ENCODE results near the gene FBXL17.

Gene FBXL17

DNA sequence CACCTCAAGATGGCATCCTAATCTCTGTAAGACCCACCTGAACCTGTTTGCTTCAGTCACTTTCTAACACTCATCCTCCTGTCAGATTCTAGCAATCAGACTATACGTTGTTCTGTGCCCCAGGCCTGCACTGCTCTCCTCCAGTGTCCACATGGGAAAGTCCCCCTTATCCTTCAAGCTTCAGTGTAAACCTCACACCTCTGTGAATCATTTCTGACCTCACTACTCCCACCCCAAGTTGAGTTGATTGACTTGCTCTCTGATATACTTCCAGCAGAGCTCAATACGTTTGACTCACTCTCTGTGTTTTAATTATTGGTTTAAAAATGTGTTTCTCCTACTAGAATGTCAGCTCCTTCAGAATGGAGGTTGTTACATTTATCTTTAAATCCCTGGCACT, 240.2 kb downstream of the FBXL17 start:
- peaks cover 9% of the 10 kb centered on the region for H3K36me3 Mint-ChIP-seq
- no peaks in the 10 kb centered on the region for H3K27me3 Mint-ChIP-seq
- H3K27ac Mint-ChIP-seq: no peak overlapping the region
- H3K4me1 Mint-ChIP-seq: no peaks in the 10 kb centered on the region
- no peak overlapping the region for H3K4me3 Mint-ChIP-seq
- no peaks in the 10 kb centered on the region for H3K9me3 Mint-ChIP-seq

DNA sequence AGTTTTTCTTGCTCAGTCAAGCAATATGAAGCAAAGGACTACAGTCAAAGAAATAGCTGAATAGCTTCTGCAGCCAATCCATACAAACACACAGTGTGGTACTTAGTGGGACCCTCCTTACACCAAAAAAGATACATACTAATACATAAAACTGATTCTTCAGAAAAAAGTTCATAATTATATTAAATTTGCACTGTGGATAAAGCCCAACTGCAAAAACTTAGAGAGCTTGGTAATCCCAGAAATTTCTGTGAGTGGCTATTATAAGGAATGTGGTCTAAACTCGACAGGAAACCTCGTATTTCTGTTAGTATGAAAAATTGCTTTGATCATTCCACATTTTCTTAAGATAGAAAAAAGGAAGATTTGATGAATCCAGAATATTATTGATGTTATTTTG, 245.4 kb downstream of the FBXL17 start:
- peaks cover 1% of the 10 kb centered on the region for H3K36me3 Mint-ChIP-seq
- H3K4me1 Mint-ChIP-seq: no peaks in the 10 kb centered on the region
- H3K4me3 Mint-ChIP-seq: no peak overlapping the region
- H3K9me3 Mint-ChIP-seq: no peaks in the 10 kb centered on the region
- H3K27ac Mint-ChIP-seq: no peak overlapping the region
- no peaks in the 10 kb centered on the region for H3K27me3 Mint-ChIP-seq

DNA sequence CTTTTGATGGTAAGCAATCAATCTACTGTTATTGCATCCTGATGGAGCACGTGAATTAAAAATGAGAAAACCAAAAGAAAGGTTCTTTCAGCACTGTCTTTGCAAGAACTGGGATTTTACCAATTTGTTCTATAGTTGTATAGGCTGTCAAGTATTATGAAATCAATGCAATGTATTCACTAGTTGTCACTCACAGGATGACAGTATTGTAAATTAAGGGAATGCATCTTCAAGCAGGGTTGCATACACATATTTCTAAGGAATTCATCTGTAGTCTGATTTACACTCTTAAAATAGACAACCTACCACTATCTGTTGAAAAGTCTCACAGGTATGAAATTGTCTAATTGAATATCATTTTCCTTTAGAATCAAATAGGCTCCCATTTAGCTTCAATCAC, 252.8 kb downstream of the FBXL17 start:
- Mint-ChIP-seq H3K4me1 (no peaks in the 10 kb centered on the region), H3K36me3 (peaks cover 7% of the 10 kb centered on the region), H3K27ac (no peak overlapping the region), H3K4me3 (no peak overlapping the region), H3K27me3 (no peaks in the 10 kb centered on the region), H3K9me3 (no peaks in the 10 kb centered on the region)

DNA sequence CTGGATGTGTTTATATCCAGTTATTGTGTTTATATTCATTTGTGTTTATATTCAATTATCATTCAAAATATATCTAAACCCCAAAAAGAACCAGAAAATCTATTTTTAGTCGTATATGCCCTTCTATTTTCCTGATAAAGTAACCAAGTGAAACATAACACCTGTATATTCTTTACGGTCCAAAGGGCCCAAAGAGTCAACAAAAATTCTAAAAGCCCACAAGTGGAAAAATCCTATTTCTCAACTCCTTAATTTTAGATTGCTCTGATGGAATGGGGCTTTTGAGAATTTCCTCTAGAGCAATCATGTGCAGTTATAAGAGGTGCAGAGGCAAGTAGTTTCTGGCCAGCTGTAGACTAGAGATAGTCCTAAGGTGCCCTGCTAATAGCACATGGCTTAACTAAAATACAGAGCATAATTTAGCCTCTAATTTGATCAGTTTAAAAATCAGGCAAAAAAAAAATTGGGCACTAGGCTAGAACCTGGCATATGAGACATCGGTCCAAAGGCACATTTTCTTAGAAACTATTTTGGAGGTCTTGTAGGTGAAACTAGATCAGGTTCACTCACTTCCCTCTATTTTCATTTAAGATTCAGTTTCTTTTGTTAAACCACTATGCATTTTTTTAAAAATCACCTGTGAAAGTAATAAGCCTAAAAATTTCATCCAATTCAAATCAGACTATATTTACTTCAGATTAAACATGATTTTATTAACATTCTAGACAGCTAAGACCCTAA, 256.0 kb downstream of the FBXL17 start:
- Mint-ChIP-seq H3K36me3 (peaks cover 6% of the 10 kb centered on the region), H3K9me3 (no peaks in the 10 kb centered on the region)

GRCh38 chr5:108124596-108124995, 257.3 kb downstream of the FBXL17 start:
- no peaks in the 10 kb centered on the region for H3K4me1 Mint-ChIP-seq
- H3K36me3 Mint-ChIP-seq: peaks cover 8% of the 10 kb centered on the region
- no peak overlapping the region for H3K4me3 Mint-ChIP-seq
- H3K9me3 Mint-ChIP-seq: no peaks in the 10 kb centered on the region
- no peak overlapping the region for H3K27ac Mint-ChIP-seq
- no peaks in the 10 kb centered on the region for H3K27me3 Mint-ChIP-seq

More for the DNA sequence above, 256.0 kb downstream of the FBXL17 start:
- no peaks in the 10 kb centered on the region for H3K4me1 Mint-ChIP-seq
- H3K27me3 Mint-ChIP-seq: no peaks in the 10 kb centered on the region
- no peak overlapping the region for H3K27ac Mint-ChIP-seq
- H3K4me3 Mint-ChIP-seq: no peak overlapping the region

DNA sequence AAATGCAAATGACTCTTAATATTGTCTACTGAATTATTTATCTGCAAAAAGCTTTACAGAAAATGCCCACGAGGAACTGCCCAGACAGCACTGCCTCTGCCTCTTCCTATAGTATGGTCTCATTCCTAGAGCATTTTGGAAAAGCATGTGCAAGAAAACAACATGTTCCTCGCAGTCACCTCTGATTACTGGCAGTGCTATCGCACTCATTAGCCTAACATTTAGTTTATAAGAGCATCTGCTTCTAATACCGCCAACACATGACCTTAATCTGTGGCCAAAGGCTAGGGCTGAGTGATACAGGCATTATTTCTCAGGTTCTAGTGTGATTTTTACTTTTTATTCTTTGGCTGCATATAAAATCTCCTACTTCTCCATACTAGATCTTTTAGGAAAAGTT, 259.2 kb downstream of the FBXL17 start:
- Mint-ChIP-seq H3K36me3 (peaks cover 4% of the 10 kb centered on the region), H3K27me3 (no peaks in the 10 kb centered on the region), H3K4me3 (no peak overlapping the region), H3K9me3 (no peaks in the 10 kb centered on the region), H3K4me1 (no peaks in the 10 kb centered on the region), H3K27ac (no peak overlapping the region)

- Mint-ChIP-seq H3K27ac (no peak overlapping the region), H3K4me3 (no peak overlapping the region), H3K36me3 (peaks cover 7% of the 10 kb centered on the region), H3K4me1 (no peaks in the 10 kb centered on the region), H3K9me3 (no peaks in the 10 kb centered on the region), H3K27me3 (no peaks in the 10 kb centered on the region)
Observed at GRCh38 chr5:108118813-108119514, 262.9 kb downstream of the FBXL17 start.

DNA sequence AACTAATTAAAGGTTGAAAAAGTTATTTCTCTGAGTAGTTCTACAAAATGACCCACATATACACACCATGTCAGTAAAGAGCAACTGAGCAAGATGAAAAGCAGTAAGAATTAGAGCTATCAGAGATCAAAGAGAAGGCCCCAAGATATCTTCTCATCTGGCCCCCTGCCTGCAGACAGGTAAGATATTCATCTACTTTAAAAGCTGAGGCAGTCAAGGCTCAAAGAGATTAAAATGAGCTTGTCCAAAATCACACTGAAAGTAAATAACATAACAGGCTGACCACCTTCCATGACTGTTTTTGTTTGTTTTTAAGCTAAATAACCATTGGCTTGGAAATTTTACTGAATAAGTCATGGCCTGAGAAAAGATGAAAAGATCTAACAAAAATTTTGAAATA, 266.2 kb downstream of the FBXL17 start:
- Mint-ChIP-seq H3K4me3 (no peak overlapping the region), H3K9me3 (no peaks in the 10 kb centered on the region), H3K27ac (no peak overlapping the region), H3K4me1 (no peaks in the 10 kb centered on the region), H3K36me3 (peaks cover 12% of the 10 kb centered on the region), H3K27me3 (no peaks in the 10 kb centered on the region)

DNA sequence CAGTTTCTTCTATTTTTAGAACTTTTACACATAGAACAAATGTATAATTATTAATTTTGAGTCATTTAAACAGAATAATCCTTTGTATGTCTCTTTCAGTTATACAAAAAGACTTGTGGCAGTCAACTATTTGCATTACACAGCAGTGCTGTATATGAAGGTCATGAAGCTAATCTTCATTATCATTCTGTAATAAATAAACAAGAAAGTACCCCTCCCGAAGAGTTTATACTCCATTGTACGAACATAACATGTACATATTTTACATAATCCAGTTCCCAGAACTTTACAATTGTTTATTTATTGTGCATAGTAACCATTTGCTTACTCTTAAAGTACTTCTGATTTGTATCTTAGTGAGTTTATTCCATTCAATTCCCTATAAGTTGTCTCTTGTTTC, 267.9 kb downstream of the FBXL17 start:
- H3K27me3 Mint-ChIP-seq: no peaks in the 10 kb centered on the region
- H3K27ac Mint-ChIP-seq: no peak overlapping the region
- H3K36me3 Mint-ChIP-seq: peaks cover 11% of the 10 kb centered on the region
- H3K9me3 Mint-ChIP-seq: no peaks in the 10 kb centered on the region
- H3K4me3 Mint-ChIP-seq: no peak overlapping the region
- no peaks in the 10 kb centered on the region for H3K4me1 Mint-ChIP-seq

DNA sequence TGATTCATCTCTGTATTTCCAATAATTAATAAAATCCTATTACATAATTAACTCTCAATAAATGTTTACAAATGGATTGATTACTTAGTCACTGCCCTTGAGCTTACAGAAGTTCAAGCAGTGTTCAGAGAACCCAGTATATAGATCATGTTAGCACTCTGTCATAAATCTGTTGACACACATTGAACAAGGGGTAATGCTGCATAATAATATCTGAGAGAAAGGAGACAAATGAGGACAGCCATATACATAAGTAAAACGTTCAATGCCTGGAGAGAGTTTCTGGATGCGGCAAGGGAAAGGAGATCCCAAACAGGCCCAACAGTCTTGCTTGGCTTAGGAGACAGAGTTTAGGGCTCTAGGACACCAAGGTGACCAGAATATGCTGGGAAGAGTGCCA, 270.2 kb downstream of the FBXL17 start:
- Mint-ChIP-seq H3K36me3 (peaks cover 15% of the 10 kb centered on the region), H3K9me3 (no peaks in the 10 kb centered on the region), H3K4me1 (no peaks in the 10 kb centered on the region), H3K27ac (no peak overlapping the region), H3K4me3 (no peak overlapping the region), H3K27me3 (no peaks in the 10 kb centered on the region)

DNA sequence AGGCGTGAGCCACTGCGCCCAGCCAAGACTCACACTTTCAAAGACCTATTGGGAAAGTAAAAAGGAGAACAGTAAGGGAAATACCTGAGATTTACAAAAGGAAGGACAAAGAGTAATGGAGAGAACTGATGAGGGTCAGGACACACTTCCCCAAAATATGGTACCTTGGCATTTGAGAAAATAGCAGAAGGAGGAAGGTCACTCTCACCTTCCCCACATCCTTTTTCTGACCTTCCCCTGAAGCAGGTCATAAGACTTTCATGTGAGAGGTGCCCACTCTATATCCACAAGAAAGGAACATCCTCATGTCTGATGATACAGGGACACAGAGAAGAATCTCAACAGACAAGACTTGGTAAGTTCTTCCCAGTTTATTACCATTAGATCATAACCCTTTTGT, 272.8 kb downstream of the FBXL17 start:
- Mint-ChIP-seq H3K4me1 (no peaks in the 10 kb centered on the region), H3K9me3 (no peaks in the 10 kb centered on the region), H3K36me3 (peaks cover 21% of the 10 kb centered on the region), H3K27ac (no peak overlapping the region), H3K27me3 (no peaks in the 10 kb centered on the region), H3K4me3 (no peak overlapping the region)

GRCh38 chr5:108104448-108104847, 277.4 kb downstream of the FBXL17 start:
- no peak overlapping the region for H3K27ac Mint-ChIP-seq
- no peak overlapping the region for H3K4me3 Mint-ChIP-seq
- H3K27me3 Mint-ChIP-seq: no peaks in the 10 kb centered on the region
- H3K9me3 Mint-ChIP-seq: no peaks in the 10 kb centered on the region
- H3K36me3 Mint-ChIP-seq: peaks cover 16% of the 10 kb centered on the region
- no peaks in the 10 kb centered on the region for H3K4me1 Mint-ChIP-seq

GRCh38 chr5:108102463-108102862, 279.4 kb downstream of the FBXL17 start:
- no peaks in the 10 kb centered on the region for H3K4me1 Mint-ChIP-seq
- H3K9me3 Mint-ChIP-seq: no peaks in the 10 kb centered on the region
- no peaks in the 10 kb centered on the region for H3K27me3 Mint-ChIP-seq
- no peak overlapping the region for H3K27ac Mint-ChIP-seq
- no peak overlapping the region for H3K4me3 Mint-ChIP-seq
- peaks cover 12% of the 10 kb centered on the region for H3K36me3 Mint-ChIP-seq

GRCh38 chr5:108101821-108102220, 280.1 kb downstream of the FBXL17 start:
- Mint-ChIP-seq H3K9me3 (no peaks in the 10 kb centered on the region), H3K4me1 (no peaks in the 10 kb centered on the region), H3K27me3 (no peaks in the 10 kb centered on the region), H3K36me3 (peaks cover 12% of the 10 kb centered on the region), H3K27ac (no peak overlapping the region), H3K4me3 (no peak overlapping the region)

- Mint-ChIP-seq H3K9me3 (no peaks in the 10 kb centered on the region), H3K4me3 (no peak overlapping the region), H3K36me3 (peaks cover 12% of the 10 kb centered on the region), H3K27me3 (no peaks in the 10 kb centered on the region), H3K4me1 (no peaks in the 10 kb centered on the region), H3K27ac (no peak overlapping the region)
Observed at GRCh38 chr5:108101130-108101529, 280.8 kb downstream of the FBXL17 start.

GRCh38 chr5:108094800-108095199, 287.1 kb downstream of the FBXL17 start:
- H3K36me3 Mint-ChIP-seq: peaks cover 5% of the 10 kb centered on the region
- no peak overlapping the region for H3K4me3 Mint-ChIP-seq
- no peak overlapping the region for H3K27ac Mint-ChIP-seq
- H3K9me3 Mint-ChIP-seq: no peaks in the 10 kb centered on the region
- H3K27me3 Mint-ChIP-seq: no peaks in the 10 kb centered on the region
- no peaks in the 10 kb centered on the region for H3K4me1 Mint-ChIP-seq
